Mesothelial cell of epicardium (in vitro differentiated cells): ENCODE data around the gene CMTM4. TPM values are rescaled to one million over a fixed set of nuclear protein-coding genes. Genes with fewer than 3 reads are reported as not detected.

Experiments used
- DNase-seq, 2 experiments: peaks; one replicate each; pipeline ENCODE4 v3.0.0; 2021; ENCODE audit warnings: low spot score in 2 of 2; ENCODE audit not compliant: unreplicated experiment in 2 of 2
- H3K27ac Mint-ChIP-seq: 2 replicates; pipeline ENCODE4 v1.8.0; 2021; ENCODE audit warnings: mixed read lengths
- H3K27me3 Mint-ChIP-seq: 2 replicates; pipeline ENCODE4 v1.8.0; 2021; ENCODE audit warnings: low read depth, mixed read lengths
- H3K36me3 Mint-ChIP-seq: 2 replicates; pipeline ENCODE4 v1.8.0; 2021; ENCODE audit warnings: mixed read lengths
- H3K4me1 Mint-ChIP-seq: 2 replicates; pipeline ENCODE4 v1.8.0; 2021; ENCODE audit warnings: mixed read lengths
- H3K4me3 Mint-ChIP-seq: 2 replicates; pipeline ENCODE4 v1.8.0; 2021; ENCODE audit warnings: mild to moderate bottlenecking, moderate library complexity, mixed read lengths
- H3K9me3 Mint-ChIP-seq: 2 replicates; pipeline ENCODE4 v1.8.0; 2021; ENCODE audit warnings: mixed read lengths
- total RNA-seq: library from RNA; stranded (reverse); gene quantifications from 3 replicates; pipeline ENCODE4 v1.2.1, GENCODE V29; 2021
- TF ChIP-seq, protein P1 (sequence below): fragments of 200-600 bp; sonication (generic); IDR thresholded peaks from one replicate; pipeline ENCODE4 v1.5.0; 2021; ENCODE audit warnings: antibody characterized with exemption; ENCODE audit not compliant: unreplicated experiment

Gene CMTM4
- total RNA-seq, 1 donor from 2014 or later: 63.4 TPM

DNA sequence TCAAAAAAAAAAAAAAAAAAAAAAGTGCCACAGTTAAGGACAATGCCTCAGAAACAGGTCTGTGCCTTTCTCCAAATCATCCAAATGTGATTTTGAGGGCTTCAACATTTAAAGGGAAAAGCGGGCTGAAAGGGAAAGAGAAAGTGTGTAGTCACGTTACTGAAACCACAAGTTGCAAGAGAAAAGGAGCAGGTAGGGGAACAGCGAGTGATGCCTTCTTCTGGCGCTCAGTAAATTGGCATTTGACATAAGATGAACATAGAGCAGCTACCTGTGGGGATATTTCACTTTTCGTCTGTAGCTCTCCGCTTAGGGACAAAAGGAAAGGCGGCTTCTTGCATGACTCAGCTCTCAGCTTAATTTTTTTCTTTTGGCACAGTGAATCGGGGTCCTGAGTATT is 106.2 kb downstream of the CMTM4 start:
- no peak for DNase-seq
- H3K36me3 Mint-ChIP-seq: no peaks in the 10 kb centered on the region
- H3K4me1 Mint-ChIP-seq: peaks cover 6% of the 10 kb centered on the region
- H3K4me3 Mint-ChIP-seq: no peak overlapping the region
- no peak overlapping the region for H3K27ac Mint-ChIP-seq
- no peaks in the 10 kb centered on the region for H3K9me3 Mint-ChIP-seq
- TF ChIP-seq, protein P1, sequence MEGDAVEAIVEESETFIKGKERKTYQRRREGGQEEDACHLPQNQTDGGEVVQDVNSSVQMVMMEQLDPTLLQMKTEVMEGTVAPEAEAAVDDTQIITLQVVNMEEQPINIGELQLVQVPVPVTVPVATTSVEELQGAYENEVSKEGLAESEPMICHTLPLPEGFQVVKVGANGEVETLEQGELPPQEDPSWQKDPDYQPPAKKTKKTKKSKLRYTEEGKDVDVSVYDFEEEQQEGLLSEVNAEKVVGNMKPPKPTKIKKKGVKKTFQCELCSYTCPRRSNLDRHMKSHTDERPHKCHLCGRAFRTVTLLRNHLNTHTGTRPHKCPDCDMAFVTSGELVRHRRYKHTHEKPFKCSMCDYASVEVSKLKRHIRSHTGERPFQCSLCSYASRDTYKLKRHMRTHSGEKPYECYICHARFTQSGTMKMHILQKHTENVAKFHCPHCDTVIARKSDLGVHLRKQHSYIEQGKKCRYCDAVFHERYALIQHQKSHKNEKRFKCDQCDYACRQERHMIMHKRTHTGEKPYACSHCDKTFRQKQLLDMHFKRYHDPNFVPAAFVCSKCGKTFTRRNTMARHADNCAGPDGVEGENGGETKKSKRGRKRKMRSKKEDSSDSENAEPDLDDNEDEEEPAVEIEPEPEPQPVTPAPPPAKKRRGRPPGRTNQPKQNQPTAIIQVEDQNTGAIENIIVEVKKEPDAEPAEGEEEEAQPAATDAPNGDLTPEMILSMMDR: no peak
- H3K27me3 Mint-ChIP-seq: no peaks in the 10 kb centered on the region

DNA sequence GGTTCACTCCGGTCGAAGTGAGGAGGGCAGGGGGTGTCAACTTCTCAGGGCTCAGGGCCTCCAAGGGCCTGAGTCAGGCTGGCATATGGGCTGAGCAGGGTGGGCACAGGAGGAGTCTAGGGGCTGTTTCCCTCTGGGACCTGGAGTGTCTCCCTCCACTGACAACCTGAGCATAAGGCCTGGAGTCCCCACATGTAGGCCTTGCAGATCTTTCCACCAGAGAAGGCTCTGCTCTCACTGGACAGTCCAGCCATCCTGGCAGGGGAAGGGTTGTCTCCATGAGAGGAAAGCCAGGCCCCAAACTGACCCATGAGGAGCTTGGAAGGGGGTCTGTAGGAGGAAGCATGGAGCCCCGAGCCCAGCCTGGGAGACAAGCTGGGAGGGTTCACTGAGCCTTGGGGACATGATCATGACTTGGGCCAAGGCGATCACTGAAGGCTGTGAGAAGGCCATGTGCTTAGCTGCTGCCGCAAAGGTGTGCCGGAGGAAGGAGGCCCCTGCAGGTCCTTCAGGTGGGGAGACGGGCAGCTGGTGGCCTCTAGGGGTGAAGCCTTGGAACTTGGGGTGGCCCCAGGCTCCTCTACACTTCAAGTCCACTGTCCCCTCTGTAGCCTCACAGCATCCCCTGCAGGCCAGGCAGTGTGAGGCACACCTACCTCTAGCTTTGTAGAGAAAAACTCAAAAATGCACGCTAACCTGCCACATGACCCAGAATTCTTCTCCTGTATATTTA is 107.4 kb downstream of the CMTM4 start:
- Mint-ChIP-seq H3K4me3 (no peak overlapping the region), H3K27me3 (no peaks in the 10 kb centered on the region), H3K4me1 (peaks cover 6% of the 10 kb centered on the region), H3K9me3 (no peaks in the 10 kb centered on the region), H3K36me3 (no peaks in the 10 kb centered on the region), H3K27ac (no peak overlapping the region)
- DNase-seq: no peak
- TF ChIP-seq, protein P1: no peak

DNA sequence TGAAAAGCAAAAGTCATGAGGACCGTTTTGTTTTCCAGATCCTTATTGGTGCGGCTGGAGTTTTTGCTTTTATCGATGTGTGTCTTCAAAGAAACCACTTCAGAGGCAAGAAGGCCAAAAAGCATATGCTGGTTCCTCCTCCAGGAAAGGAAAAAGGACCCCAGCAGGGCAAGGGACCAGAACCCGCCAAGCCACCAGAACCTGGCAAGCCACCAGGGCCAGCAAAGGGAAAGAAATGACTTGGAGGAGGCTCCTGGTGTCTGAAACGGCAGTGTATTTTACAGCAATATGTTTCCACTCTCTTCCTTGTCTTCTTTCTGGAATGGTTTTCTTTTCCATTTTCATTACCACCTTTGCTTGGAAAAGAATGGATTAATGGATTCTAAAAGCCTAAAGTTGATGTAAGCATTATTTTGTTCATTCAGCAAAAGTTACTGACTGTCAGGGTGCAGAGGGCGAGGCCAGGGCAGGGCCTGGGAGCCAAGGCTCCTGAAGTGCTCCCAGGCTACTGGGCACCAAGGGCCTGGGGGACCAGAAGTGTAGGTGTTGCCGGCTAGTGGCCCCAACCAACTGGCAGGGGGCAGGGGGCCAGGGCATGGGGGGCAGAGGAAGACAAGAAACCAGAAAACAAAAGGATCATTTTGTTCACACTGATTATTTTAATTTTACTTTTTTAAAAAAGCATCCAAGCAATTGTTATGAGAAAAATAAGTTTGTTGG is 108.5 kb downstream of the CMTM4 start:
- TF ChIP-seq, protein P1: no peak
- H3K4me3 Mint-ChIP-seq: no peak overlapping the region
- no peaks in the 10 kb centered on the region for H3K36me3 Mint-ChIP-seq
- no peaks in the 10 kb centered on the region for H3K27me3 Mint-ChIP-seq
- no peak overlapping the region for H3K27ac Mint-ChIP-seq
- no peak for DNase-seq
- no peaks in the 10 kb centered on the region for H3K9me3 Mint-ChIP-seq
- peaks cover 6% of the 10 kb centered on the region for H3K4me1 Mint-ChIP-seq

DNA sequence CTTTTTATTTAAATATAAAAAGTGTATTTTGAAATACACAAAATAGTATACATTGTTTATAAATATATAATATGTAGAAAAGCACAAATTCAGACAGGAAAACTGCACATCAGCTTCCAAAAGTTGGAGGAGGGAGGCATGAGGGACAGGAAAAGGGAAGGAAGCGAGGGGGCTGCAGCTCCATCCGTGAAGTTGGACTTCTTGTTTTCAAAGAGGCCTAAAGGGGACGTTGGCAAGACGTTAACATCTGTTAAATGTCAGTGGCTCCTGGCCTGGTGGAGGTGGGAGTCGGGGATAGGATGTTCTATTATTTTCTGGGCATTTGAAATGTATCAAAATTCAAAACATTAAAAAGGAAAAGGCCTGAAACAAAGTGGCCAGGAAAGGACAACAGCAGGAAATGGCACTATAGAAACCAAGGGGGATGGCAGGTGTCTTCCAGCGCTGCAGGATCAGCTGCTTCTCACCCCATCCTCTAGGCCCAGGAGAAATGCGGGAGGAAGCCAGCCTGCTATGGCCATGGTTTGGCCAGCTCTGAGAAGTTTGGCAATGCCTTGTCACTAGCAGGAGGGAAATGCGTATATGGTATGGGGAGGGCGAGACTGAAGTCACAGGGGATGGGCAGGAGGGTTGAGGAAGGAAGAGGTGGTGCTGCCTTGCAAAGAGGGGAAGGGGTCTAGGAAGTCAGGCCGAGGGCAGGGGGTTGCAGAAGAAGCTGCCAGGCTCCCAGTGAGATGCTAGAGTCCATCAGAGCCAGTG is 110.9 kb downstream of the CMTM4 start:
- Mint-ChIP-seq H3K4me1 (peaks cover 17% of the 10 kb centered on the region), H3K36me3 (no peaks in the 10 kb centered on the region), H3K27ac (no peak overlapping the region), H3K27me3 (no peaks in the 10 kb centered on the region), H3K9me3 (no peaks in the 10 kb centered on the region), H3K4me3 (no peak overlapping the region)
- TF ChIP-seq, protein P1: no peak
- no peak for DNase-seq

DNA sequence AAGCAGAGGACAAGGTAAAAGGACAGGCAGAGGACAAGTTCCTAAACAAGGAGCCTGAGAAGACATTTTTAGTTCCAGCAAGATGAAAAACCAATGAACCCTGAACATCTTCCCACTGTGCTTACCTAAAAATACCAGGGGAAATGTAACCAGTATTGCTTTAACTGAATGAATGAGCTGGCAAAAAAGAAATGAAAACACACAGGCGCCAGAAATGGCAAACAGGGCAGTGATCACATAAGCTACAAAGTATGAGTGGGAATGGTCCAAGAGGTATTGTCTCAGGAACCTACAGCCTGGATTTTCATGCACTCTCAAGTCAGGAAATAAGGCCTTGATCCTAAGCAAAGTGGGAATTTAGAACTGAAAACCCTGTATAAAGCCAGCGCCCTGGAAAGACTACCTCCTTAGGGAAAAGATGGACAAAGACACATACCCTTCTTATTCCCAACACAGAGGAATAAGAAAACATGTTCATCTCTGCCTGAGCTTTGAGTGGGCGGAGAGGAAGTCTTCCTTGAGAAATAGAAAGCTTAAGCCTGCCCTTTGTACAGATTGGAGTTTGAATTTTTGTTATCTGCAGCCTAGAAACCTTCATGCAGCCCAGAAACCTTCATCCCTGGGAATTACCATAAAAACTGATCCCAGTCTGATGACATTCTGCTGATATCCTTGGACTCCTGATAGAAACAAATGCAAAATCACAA is 115.1 kb downstream of the CMTM4 start:
- TF ChIP-seq, protein P1: no peak
- Mint-ChIP-seq H3K27me3 (no peaks in the 10 kb centered on the region), H3K4me1 (peaks cover 20% of the 10 kb centered on the region), H3K27ac (peak overlapping the region; percentile 35), H3K9me3 (no peaks in the 10 kb centered on the region), H3K4me3 (no peak overlapping the region), H3K36me3 (no peaks in the 10 kb centered on the region)
- DNase-seq: no peak
